GM19043 (cell line): ENCODE results near the gene TRAFD1.
"Not testable (repeated sequence)": the region's sequence is repeated elsewhere in the genome, so short reads cannot be mapped to it uniquely, and the experiment has no call there.

Experiments
- ATAC-seq: cut with Tn5 transposase; IDR thresholded peaks from one replicate; pipeline ENCODE4 v1.9.1; 2021; ENCODE audit warnings: low read depth; ENCODE audit not compliant: unreplicated experiment

TRAFD1 gene, protein sequence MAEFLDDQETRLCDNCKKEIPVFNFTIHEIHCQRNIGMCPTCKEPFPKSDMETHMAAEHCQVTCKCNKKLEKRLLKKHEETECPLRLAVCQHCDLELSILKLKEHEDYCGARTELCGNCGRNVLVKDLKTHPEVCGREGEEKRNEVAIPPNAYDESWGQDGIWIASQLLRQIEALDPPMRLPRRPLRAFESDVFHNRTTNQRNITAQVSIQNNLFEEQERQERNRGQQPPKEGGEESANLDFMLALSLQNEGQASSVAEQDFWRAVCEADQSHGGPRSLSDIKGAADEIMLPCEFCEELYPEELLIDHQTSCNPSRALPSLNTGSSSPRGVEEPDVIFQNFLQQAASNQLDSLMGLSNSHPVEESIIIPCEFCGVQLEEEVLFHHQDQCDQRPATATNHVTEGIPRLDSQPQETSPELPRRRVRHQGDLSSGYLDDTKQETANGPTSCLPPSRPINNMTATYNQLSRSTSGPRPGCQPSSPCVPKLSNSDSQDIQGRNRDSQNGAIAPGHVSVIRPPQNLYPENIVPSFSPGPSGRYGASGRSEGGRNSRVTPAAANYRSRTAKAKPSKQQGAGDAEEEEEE

DNA sequence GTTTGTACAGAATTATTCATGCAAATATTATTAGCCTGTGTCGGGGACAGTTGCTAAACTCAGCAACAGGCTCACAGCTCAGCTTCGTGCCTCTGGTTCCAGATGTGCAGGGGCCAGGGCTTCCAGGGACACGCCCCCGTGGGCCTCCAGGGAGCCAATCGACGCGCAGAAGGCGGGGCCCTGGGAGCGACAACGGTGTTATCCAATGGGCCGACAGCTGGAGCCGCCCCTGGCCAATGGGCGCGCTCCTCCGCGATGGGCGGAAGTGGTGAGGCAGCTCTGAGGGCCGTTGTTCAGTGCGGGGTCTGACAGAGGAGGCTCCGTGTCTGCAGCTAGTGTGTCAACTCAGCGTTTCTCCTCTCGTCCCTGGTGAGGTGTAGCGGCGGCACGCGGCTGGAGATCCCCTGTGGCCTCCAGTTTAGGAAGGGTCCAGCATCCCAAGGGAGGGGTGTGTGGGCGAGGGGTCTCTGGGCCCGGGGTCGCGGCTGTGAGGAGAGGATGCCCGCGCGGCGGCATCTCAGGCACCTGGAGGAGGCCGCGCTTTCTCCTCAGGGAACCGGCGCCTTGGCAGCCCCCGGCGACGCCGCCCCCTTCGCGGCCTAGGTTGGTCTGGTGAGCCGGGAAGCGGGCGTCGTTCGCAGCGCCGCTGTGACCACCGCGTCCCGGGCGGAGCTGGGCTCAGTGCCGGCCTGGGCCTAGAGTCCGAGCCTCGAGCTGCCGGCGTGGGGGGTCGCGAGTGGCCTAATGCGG, at the start of gene TRAFD1:
Gene TRAFD1, plus strand, starts transcription at position 311 of the 750 bp plus-strand sequence. CDS start 4,963 bp downstream, outside the sequence.
- peak; percentile 96 for ATAC-seq

DNA sequence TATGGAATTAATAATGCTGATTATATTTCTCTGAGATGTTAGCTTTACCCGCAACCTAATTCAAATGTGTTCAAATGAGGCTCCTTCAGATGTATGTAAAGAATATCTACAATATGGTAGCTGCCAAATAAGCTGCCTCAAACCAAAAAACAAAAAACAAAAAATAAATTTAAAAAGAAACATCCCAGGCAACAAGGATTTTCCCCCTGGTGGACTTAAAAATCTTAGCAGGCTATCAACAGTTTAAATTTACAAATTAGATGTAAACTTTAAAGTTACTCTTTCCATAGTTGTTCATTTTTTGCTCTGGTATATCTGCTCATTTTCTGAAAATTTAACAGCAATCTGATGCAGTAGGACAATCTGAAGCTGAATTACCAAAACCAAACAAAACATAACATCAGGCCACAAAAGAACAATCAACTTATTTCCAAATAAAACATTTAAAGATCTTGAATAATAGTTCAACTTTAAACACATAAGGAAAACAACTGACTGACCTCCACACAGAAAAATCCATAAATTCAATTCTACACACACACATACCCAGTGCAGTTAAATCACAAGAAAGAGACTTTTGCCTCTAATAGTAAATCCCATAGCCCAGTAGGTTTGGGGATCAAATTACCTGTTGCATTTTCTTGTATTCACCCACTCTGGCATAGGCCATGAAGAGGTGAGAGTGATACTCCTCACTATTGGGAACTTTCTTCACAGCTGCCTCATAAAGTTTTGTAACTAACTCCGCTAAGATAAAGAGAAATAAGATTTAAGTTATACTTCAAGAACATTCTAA, 38.1 kb upstream of the TRAFD1 start:
- ATAC-seq, result no peak

DNA sequence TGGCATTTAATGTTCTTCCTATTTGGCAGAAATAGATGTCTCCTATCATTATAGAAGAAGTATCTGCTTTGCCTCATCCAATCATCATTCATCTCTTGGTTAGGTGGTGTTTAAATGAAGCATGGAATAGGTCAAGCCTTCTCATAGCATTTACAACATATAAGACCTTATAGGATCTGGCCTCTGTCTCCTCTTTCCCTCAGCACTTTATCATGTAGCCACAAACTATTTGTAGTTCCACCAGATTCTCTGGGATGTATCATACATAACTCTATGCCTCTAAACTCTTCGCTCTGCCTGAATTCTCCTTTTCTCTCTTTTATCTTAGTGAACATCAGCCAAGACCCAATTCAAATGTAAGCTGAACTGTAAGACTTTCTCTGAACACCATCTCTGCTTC, 37.5 kb upstream of the TRAFD1 start:
- ATAC-seq, result no peak

DNA sequence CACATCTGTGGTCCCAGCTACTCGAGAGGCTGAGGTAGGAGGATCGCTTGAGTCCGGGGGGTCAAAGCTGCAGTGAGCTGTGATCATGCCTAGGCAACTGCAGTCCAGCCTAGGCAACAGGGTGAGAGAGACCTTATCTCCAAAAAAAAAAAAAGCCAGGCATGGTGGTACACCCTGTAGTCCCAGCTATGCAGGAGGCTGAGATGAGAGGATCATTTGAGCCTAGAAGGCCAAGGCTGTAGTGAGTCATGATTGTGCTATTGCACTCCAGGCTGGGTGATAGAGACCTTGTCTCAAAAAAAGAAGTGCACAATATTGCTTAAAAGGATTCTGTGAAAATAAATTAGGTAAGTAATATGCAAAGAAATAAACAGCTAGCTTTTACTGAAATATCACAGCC, 33.8 kb upstream of the TRAFD1 start:
- ATAC-seq, result no peak

DNA sequence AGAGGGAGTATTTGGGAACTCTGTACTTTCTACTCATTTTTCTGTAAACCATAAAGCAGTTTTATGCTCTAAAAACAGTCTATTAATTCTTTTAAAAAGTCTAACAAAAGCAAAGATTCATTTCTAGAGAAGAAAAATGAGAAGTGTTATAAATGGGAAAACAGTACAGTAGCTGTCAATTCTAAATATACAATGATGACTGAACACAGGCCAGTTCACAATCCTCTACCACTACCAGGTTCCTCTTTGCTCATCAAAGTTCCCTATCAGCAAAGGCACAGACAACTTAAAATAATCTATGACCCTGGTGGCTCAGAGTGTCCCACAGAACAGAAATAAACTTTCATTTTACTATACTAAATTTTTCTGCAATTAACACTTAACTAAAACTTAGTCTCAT, 29.3 kb upstream of the TRAFD1 start:
- peak; percentile 73 for ATAC-seq

DNA sequence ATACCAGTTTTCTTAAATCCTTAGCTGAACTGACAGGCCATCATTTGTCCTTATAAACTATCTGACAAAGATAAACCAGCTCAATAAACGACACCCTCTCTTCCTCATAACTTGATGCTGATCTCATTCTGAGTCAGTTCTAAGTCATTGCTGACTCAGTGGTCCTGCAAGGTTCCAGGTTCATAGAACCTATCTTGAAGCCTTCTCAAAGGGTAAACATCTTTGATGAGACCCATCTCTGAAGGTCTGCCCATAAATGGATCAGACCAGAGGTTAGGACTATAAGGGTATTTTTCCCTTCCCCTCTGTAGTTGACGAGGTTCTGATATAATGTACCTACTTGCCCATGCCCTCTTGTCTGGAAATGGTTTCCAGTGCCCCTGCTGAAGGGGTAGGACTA, 28.7 kb upstream of the TRAFD1 start:
- no peak for ATAC-seq

DNA sequence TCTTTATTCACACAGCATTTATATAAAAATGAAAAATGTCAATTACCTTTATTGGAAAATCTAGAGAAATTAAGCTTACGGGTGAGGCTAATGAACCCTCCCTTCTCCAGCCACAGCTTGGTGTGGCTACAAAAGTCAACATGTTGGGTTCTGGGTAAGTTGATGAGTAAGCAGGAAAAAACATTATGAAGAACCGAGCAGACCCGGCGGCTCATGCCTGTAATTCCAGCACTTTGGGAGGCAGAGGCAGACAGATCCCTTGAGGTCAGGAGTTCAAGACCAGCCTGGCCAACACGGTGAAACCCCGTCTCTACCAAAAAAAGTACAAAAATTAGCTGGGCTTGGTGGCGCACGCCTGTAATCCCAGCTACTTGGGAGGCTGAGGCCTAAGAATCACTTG, 27.7 kb upstream of the TRAFD1 start:
- ATAC-seq, result no peak

DNA sequence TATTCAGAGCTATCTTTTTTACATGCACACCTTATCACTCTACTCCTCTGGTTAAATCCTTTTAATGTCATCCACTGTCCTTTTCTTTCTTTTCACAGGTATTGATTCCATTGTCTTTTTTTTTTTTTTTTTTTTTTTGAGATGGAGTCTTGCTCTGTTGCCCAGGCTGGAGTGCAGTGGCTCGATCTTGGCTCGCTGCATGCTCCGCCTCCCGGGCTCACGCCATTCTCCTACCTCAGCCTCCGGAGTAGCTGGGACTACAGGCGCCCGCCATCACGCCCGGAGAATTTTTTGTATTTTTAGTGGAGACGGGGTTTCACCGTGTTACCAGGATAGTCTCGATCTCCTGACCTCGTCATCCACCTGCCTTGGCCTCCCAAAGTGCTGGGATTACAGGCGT, 24.9 kb upstream of the TRAFD1 start:
- not testable (repeated sequence) for ATAC-seq

DNA sequence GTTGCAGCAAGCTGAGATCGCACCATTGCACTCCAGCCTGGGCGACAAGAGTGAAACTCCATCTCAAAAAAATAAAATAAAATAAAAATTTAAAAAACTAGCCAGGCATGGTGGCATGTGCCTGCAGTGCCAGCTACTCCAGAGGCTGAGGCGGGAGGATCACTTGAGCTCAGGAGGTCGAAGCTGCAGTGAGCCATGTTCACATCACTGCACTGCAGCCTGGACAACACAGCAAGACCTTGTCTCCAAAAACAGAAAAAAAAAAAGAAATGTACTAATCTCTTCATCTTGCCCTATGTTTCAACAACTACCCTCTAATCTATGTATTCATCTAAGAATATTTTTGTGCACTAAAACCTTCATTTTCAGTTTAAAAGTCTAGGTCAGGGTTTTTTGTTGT, 23.2 kb upstream of the TRAFD1 start:
- no peak for ATAC-seq

DNA sequence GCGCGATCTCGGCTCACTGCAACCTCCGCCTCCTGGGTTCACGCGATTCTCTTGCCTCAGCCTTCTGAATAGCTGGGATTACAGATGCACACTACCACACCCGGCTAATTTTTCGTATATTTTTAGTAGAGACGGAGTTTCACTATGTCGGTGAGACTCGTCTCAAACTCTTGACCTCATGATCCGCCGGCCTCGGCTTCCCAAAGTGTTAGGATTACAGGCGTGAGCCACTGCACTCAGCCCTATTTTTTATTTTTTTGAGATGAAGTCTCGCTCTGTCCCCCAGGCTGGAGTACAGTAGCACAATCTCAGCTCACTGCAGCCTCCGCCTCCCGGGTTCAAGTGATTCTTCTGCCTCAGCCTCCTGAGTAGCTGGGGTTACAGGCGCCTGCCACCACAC, 22.6 kb upstream of the TRAFD1 start:
- not testable (repeated sequence) for ATAC-seq

DNA sequence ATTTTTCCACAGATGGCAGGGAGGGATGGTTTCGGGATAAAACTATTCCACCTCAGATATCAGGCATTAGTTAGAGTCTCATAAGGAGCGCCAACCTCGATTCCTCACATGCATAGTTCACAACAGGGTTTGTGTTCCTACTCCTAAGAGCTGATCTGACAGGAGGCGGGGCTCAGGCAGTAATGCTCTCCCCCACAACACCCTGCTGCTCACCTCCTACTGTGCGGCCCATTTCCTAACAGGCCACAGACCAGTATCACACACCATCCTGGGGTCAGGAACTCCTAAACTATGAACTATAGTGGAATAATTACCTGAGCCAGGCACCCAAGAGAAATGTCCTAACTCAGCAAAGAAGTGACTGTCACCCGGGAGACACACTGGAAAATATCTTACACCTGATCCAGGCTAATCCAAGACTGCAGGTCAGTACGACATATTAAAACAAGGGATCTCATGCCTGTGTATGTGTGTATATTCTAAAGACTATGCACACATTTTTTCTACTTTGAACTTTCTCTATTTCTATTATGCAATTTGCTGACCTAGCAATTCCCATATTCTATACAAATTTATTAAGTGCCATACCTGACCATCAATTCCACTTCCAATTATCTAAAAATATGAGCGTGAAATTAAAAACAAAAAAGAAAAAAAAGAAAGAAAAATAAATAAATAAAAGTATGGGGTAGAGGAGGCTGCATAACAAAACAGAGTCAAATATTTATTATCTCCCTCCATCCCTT, 21.4 kb upstream of the TRAFD1 start:
- ATAC-seq, result no peak

DNA sequence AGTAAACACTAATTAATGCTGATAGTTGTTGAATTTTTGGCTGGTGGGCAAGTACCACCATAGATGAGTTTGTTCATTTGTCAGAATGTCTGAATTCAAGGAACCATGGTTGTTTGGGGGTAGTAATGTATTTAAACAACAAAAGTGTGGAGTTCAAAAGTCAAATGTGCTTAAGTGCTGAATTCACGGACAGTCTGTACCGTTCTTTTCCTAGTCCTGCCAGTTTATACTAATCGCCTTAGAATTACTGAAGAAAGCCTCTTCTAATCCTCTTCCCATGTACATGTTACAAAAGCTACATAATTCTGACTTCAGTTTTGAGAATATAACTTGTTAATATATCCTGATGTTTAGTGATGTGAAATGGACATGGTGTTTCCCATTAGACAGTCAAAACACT, 19.5 kb upstream of the TRAFD1 start:
- ATAC-seq, result no peak

DNA sequence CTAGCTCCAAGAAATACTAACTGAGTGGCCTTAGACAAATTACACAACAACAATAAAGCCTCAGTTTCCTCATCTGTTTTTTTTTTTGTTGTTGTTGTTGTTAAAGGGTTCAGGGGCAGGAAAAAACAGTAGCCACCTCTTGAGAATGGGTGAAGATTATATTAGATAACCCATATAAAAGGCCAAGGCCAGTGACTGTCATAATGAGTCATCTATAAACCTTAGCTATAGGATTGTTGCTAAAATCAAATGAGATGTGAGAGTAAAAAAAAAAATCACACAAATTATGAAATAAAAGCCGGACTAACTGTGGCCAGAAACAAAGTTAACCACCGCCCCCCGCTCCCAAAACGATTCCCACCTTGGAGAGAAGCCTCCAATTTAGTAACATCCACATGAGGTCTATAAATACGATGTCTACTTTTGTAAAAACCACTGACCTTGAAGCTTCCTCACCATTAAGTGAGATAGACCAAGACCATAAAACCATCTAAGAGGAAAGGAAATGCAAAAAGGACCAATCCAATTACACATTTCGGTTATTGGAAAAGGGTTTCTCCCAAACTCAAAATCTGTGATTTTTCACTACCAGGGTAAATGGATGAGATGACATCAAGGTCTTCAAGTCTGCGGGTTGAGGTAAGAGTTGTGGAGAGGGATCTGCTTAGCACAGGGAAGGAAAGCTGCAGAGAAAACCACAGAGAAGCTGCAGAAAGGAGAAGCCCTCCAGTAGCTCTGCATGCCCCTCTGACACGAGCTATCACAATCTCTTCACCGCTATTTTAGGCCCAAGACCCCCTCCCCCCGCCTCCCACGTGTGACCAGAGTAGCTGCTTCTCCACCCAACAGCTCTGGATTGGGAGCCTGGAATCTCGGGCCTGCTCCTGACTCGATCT, 17.8 kb upstream of the TRAFD1 start:
- ATAC-seq, result no peak

DNA sequence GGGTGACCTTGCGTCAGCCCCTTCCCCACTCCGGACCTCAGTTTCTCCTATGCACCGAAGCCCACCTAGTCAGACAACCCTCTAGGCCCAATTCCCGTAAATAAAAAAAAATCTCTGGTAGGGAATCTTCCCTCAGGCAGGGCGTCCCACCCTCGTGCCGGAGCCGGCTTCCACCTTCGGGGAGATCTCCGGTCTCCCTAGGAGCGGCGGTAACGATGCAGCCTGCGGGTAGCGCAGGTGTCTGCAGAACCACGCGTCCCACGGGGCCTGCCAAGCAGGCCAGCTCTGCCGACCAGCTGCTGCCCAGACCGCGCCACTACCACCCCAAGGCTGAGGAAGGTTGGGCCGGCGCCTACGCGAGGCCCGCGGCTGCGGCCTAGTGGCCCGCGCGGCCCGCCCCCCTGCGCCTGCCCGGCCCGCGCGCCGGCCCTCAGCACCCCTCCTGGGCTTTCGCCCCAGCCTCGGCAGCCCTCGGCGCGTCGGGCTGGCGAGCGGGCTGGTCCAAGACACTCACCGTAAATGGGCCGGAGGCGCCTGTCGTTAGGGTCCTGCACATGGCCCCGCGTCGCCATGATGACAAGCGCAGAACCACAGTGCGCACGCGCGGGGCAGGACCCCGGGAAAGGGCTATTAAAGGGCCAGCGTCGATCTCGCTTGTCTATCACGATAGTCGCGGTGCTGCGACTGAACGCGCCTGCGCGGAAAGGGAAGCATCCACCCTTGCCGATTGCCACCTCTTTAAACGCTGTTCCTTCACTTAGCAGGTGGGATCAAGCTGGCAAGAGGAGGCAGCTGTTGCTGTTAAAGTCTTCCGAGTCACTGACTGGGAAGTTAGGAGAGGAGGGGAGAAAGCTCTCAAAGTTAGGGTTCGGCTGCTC, 16.9 kb upstream of the TRAFD1 start, which contains the start of gene NAA25:
Gene NAA25, minus strand, starts transcription at position 582 of the 878 bp plus-strand sequence. Its CDS starts 10 bp downstream, at position 572.
- ATAC-seq, result peak; percentile 59

DNA sequence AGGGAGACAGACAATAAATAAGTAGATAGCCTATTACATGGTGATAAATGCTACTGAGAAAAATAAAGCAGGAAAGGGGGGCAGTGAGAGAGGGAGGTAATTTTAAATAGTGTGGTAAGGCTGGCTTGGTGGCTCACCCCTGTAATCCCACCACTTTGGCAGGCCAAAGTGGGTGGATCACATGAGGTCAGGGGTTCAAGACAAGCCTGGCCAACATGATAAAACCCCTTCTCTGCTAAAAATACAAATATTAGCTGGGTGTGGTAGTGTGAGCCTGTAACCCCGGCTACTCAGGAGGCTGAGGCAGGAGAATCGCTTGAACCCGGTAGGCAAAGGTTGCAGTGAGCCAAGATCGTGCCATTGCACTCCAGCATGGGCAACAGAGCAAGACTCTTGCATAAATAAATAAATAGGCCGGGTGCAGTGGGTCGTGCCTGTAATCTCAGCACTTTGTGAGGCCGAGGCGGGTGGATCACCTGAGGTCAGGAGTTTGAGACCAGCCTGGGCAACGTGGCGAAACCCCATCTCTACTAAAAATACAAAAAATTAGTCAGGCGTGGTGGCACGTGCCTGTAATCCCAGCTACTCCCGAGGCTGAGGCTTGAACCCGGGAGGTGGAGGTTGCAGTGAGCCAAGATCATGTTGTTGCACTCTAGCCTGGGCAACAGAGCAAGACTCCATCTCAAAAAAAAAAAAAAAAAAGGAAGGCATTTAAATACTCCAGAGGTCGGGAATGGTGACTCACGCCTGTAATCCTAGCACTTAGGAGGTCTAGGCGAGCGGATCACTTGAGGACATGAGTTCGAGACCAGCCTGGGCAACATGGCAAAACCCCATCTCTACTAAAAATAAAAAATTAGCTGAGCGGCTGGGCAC, 14.3 kb upstream of the TRAFD1 start:
- ATAC-seq, result not testable (repeated sequence)

DNA sequence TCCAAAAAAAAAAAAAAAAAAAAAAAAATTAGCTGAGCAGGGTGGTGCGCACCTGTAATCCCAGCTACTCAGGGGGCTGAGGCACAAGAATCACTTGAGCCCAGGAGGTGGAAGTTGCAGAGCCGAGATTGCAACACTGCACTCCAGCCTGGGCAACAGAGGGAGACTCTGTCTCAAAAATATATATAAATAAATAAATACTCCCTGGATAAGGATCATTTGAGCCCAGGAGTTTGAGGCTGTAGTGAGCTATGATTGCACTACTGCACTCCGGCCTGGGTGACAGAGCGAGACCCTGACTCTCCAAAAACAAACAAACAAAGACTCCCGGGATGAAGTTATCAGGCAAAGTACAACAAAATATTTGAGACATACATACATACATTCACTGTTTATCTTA, 13.4 kb upstream of the TRAFD1 start:
- no peak for ATAC-seq
